Measurements from ENCODE around the gene KRT16.

GRCh38 chr17:41627316-41628072 is 14.9 kb upstream of the KRT16 start:
- TF ChIP-seq CREB1 (IDR thresholded peaks at IDR 0.05; ENCODE audit: low read depth) (no peak), EP300 (IDR thresholded peaks at IDR 0.05; ENCODE audit: borderline replicate concordance) (no peak), USF1 (IDR thresholded peaks at IDR 0.05) (no peak)
